Liver (tissue), 9 donors: ENCODE data around the gene HLCS. TPM values are rescaled to one million over a fixed set of nuclear protein-coding genes. Genes with fewer than 3 reads are reported as not detected.
A peak's percentile ranks its signal among the peaks of the same experiment; 100 is the strongest.

Experiments used
- DNase-seq: peaks from one replicate; pipeline ENCODE4 v3.0.0-alpha.2; 2017; ENCODE audit warnings: low spot score
- H3K27ac ChIP-seq, 2 donors: one replicate each; pipeline ENCODE4 v1.7.0; 2013; ENCODE audit warnings: inconsistent platforms in 2 of 2, low read length in 2 of 2, control low read depth in 1 of 2, low read depth in 1 of 2, mild to moderate bottlenecking in 1 of 2
- H3K27me3 ChIP-seq, 4 donors: one replicate each; pipeline versions ENCODE4 v1.6.1 to v1.7.0; 2013; ENCODE audit warnings: low read length in 3 of 4, inconsistent platforms in 1 of 4, mild to moderate bottlenecking in 1 of 4, moderate library complexity in 1 of 4; ENCODE audit not compliant: control insufficient read depth in 4 of 4, insufficient read depth in 4 of 4
- H3K36me3 ChIP-seq, 4 donors: one replicate each; pipeline versions ENCODE4 v1.6.1 to v1.7.0; 2013; ENCODE audit warnings: low read length in 3 of 4, mild to moderate bottlenecking in 3 of 4, low read depth in 1 of 4, moderate library complexity in 1 of 4; ENCODE audit not compliant: control insufficient read depth in 4 of 4, insufficient read depth in 3 of 4
- H3K4me1 ChIP-seq, 4 donors: one replicate each; pipeline versions ENCODE4 v1.6.1 to v1.7.0; 2013; ENCODE audit warnings: low read length in 3 of 4, mild to moderate bottlenecking in 3 of 4, moderate library complexity in 1 of 4; ENCODE audit not compliant: control insufficient read depth in 4 of 4, insufficient read depth in 4 of 4
- H3K4me3 ChIP-seq, 3 donors: one replicate each; pipeline versions ENCODE4 v1.6.1 to v1.7.0; 2013; ENCODE audit warnings: low read length in 3 of 3, control low read depth in 1 of 3, low read depth in 1 of 3, mild to moderate bottlenecking in 1 of 3
- H3K9ac ChIP-seq, 2 donors: one replicate each; pipeline ENCODE4 v1.7.0; 2013; ENCODE audit warnings: low read length in 2 of 2, mild to moderate bottlenecking in 2 of 2, moderate library complexity in 2 of 2, control low read depth in 1 of 2, low read depth in 1 of 2
- H3K9me3 ChIP-seq, 4 donors: one replicate each; pipeline versions ENCODE4 v1.6.1 to v1.7.0; 2013; ENCODE audit warnings: low read length in 3 of 4; ENCODE audit not compliant: control insufficient read depth in 4 of 4
- EGR1 ChIP-seq, 2 donors: IDR thresholded peaks; 2 replicates each; pipeline ENCODE4 v1.6.1; 2016 to 2018; ENCODE audit warnings: antibody characterized with exemption in 2 of 2, low read depth in 2 of 2
- FOXA1 ChIP-seq: IDR thresholded peaks from 2 replicates; pipeline ENCODE4 v1.6.1; 2016; ENCODE audit warnings: antibody characterized with exemption
- FOXA2 ChIP-seq: IDR thresholded peaks from 2 replicates; pipeline ENCODE4 v1.6.1; 2016; ENCODE audit warnings: antibody characterized with exemption
- GABPA ChIP-seq, 2 donors: IDR thresholded peaks in 1 of 2; conservative IDR thresholded peaks in 1 of 2; 2 replicates each; pipeline ENCODE4 v1.6.1; 2016; ENCODE audit warnings: antibody characterized with exemption in 2 of 2, mild to moderate bottlenecking in 1 of 2, moderate library complexity in 1 of 2
- HNF4A ChIP-seq, 2 donors: conservative IDR thresholded peaks; 2 replicates each; pipeline ENCODE4 v1.6.1; 2016; ENCODE audit warnings: antibody characterized with exemption in 2 of 2, mild to moderate bottlenecking in 2 of 2
- HNF4G ChIP-seq: IDR thresholded peaks from 2 replicates; pipeline ENCODE4 v1.6.1; 2016; ENCODE audit warnings: antibody characterized with exemption
- JUND ChIP-seq, 2 donors: IDR thresholded peaks; 2 replicates each; pipeline ENCODE4 v1.6.1; 2016; ENCODE audit warnings: antibody characterized with exemption in 2 of 2
- NR2F2 ChIP-seq: IDR thresholded peaks from 2 replicates; pipeline ENCODE4 v1.6.1; 2016; ENCODE audit warnings: antibody characterized with exemption
- RAD21 ChIP-seq, 2 donors: IDR thresholded peaks; 2 replicates each; pipeline ENCODE4 v1.6.1; 2016; ENCODE audit warnings: antibody characterized with exemption in 2 of 2, mild to moderate bottlenecking in 2 of 2
- RXRA ChIP-seq, 2 donors: IDR thresholded peaks; 2 replicates each; pipeline ENCODE4 v1.6.1; 2017 to 2018; ENCODE audit warnings: antibody characterized with exemption in 2 of 2, mild to moderate bottlenecking in 1 of 2
- SP1 ChIP-seq: IDR thresholded peaks from 2 replicates; pipeline ENCODE4 v1.6.1; 2018; ENCODE audit warnings: antibody characterized with exemption, mild to moderate bottlenecking
- TAF1 ChIP-seq: conservative IDR thresholded peaks from 2 replicates; pipeline ENCODE4 v1.6.1; 2016; ENCODE audit warnings: antibody characterized with exemption, mild to moderate bottlenecking
- YY1 ChIP-seq: IDR thresholded peaks from 2 replicates; pipeline ENCODE4 v1.6.1; 2016; ENCODE audit warnings: antibody characterized with exemption, mild to moderate bottlenecking
- WGBS: extraction: QIAGEN DNeasy Blood & Tissue Kit; methylation state at CpG from one replicate; pipeline ENCODE4 v1.1.7; 2013; 5-methylcytosine and 5-hydroxymethylcytosine counted together
- polyA plus RNA-seq, 2 donors: library from polyadenylated mRNA; stranded (reverse) in 1 of 2; unstranded in 1 of 2; fragments of 200-250 nt in 1 of 2; fragments of >200 nt in 1 of 2; fragmentation: Nextera tagmentation in 1 of 2; extraction: Ambion mirVana in 1 of 2; gene quantifications; one replicate each; pipeline versions ENCODE4 v1.2.1 to v1.2.3, GENCODE V29; 2013 to 2015
- total RNA-seq, 2 donors: library from RNA; depleted of rRNA; stranded (reverse); fragments of >200 nt; gene quantifications; one replicate each; pipeline ENCODE4 v1.2.3, GENCODE V29; 2014
- TF ChIP-seq, protein P1 (sequence below): IDR thresholded peaks from 2 replicates; pipeline ENCODE4 v1.6.1; 2016; ENCODE audit warnings: antibody characterized with exemption
- TF ChIP-seq, protein P2 (sequence below): IDR thresholded peaks from 2 replicates; pipeline ENCODE4 v1.6.1; 2016; ENCODE audit warnings: antibody characterized with exemption
- TF ChIP-seq, protein P3 (sequence below): IDR thresholded peaks from 2 replicates; pipeline ENCODE4 v1.6.1; 2016; ENCODE audit warnings: antibody characterized with exemption, mild to moderate bottlenecking
- TF ChIP-seq, protein P4 (sequence below): fragments of 150-350 bp; IDR thresholded peaks from 2 replicates; pipeline ENCODE4 v1.5.1; 2017; ENCODE audit warnings: improper control_type of control experiment, low read depth, low read length; ENCODE audit not compliant: missing input control
- TF ChIP-seq, protein P5 (sequence below): IDR thresholded peaks from 2 replicates; pipeline ENCODE4 v1.6.1; 2016; ENCODE audit warnings: antibody characterized with exemption
- donor health status: healthy.
- donor health status: healthy.
- donor health status: healthy.
- donor health status: healthy.
- donor health status: healthy.

HLCS gene
- total and polyA plus RNA-seq, 4 donors = 6.6 to 22.5 (median 8.3) TPM

DNA sequence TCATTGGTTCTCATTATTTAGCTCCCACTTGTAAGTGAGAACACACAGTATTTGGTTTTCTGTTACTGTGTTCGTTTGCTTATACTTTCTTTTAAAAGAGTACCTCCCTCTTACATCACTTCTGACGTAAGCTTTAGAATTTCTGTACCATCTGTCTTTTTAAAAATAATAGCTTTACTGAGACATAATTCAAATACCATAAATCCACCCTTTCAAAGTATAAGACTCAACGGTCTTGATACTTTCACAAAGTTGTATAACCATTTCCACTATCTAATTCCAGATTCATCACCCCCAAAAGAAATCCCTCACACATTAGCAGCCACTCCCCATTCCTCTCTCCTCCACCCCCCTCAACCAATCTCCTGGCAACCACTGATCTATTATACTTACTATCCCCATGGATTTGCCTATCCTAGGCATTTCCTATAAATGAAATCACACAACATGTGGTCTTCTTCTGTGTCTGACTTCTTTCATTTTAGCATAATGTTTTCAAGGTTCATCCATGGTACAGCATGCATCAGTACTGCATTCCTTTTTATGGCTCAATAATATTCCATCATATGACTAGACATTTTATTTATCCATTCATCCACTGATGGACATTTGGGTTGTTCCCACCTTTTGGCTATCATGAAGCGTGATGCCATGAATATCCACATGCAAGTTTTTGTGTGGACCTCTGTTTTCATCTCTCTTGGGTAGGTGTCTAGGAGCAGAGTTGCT, 104.7 kb downstream of the HLCS start:
- Histone ChIP-seq H3K36me3 (no peaks in the 10 kb centered on the region), H3K27ac (peak overlapping the region; percentile 79 to 89), H3K4me1 (peaks cover 14 to 47% (median 32%) of the 10 kb centered on the region in 4 donors), H3K4me3 (no peak overlapping the region), H3K9me3 (no peaks in the 10 kb centered on the region), H3K27me3 (no peaks in the 10 kb centered on the region), H3K9ac (peak overlapping the region in 1 of 2 donors; percentile 27)
- 84% methylated on average over 4 of the region's 4 CpGs for WGBS
- no peak for TF ChIP-seq HNF4A (conservative IDR thresholded peaks at IDR 0.05)
- DNase-seq = no peak

DNA sequence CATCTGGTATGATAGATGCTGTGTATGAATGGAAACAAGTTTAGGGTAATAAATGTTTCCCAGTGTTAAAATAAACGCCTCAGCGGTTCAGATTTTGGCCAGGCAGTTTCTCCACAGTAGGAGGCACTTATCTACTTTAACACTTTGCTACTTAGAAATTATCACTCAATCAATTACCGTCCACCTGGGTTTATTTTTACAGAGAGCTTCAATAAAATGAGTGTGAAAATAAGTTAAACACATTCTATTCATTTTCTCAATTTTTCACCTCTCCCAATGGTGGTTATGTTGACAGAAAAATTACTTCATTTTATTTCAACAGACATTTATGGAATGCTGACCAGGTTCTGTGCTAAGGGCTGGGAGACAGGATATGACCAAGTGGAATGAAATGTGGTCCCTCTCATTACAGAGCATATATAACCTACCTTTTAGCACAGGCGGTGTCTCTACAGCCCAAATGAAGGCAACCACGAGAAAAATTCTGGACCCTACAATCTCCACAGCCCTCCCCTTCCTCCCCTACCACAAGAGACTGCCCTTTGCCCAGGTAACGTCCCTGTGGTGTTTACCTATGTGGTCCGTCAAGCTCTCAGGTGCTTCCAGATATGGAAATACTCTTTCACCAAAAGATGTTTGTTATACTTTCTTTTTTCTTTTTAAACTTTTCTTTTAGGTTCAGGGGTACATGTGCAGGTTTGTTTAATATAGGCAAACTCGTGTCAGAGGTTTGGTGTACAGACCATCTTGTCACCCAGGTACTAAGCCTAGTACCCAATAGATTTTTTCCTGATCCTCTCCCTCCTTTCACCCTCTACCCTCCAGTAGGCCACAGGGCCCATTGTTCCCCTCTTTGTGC, 105.5 kb downstream of the HLCS start:
- TF ChIP-seq RAD21 (IDR thresholded peaks at IDR 0.05) (peak; percentile 34 to 42), EGR1 (IDR thresholded peaks at IDR 0.05; ENCODE audit: low read depth in 2 of 2) (no peak), HNF4G (peak; percentile 47), RXRA (IDR thresholded peaks at IDR 0.05) (peak in 1 of 2 donors; percentile 48), SP1 (peak; percentile 73), NR2F2 (no peak), FOXA2 (peak; percentile 89), YY1 (peak; percentile 24), GABPA (IDR thresholded peaks at IDR 0.05 in 1 of 2, conservative IDR thresholded peaks at IDR 0.05 in 1 of 2) (no peak), FOXA1 (peak; percentile 84), HNF4A (conservative IDR thresholded peaks at IDR 0.05) (peak; percentile 78 to 86), JUND (IDR thresholded peaks at IDR 0.05) (peak in 1 of 2 donors; percentile 24), TAF1 (peak; percentile 33)
- TF ChIP-seq, protein P1, sequence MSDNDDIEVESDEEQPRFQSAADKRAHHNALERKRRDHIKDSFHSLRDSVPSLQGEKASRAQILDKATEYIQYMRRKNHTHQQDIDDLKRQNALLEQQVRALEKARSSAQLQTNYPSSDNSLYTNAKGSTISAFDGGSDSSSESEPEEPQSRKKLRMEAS = no peak
- TF ChIP-seq, protein P2, sequence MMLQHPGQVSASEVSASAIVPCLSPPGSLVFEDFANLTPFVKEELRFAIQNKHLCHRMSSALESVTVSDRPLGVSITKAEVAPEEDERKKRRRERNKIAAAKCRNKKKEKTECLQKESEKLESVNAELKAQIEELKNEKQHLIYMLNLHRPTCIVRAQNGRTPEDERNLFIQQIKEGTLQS = peak; percentile 8
- TF ChIP-seq, protein P3, sequence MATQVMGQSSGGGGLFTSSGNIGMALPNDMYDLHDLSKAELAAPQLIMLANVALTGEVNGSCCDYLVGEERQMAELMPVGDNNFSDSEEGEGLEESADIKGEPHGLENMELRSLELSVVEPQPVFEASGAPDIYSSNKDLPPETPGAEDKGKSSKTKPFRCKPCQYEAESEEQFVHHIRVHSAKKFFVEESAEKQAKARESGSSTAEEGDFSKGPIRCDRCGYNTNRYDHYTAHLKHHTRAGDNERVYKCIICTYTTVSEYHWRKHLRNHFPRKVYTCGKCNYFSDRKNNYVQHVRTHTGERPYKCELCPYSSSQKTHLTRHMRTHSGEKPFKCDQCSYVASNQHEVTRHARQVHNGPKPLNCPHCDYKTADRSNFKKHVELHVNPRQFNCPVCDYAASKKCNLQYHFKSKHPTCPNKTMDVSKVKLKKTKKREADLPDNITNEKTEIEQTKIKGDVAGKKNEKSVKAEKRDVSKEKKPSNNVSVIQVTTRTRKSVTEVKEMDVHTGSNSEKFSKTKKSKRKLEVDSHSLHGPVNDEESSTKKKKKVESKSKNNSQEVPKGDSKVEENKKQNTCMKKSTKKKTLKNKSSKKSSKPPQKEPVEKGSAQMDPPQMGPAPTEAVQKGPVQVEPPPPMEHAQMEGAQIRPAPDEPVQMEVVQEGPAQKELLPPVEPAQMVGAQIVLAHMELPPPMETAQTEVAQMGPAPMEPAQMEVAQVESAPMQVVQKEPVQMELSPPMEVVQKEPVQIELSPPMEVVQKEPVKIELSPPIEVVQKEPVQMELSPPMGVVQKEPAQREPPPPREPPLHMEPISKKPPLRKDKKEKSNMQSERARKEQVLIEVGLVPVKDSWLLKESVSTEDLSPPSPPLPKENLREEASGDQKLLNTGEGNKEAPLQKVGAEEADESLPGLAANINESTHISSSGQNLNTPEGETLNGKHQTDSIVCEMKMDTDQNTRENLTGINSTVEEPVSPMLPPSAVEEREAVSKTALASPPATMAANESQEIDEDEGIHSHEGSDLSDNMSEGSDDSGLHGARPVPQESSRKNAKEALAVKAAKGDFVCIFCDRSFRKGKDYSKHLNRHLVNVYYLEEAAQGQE = no peak
- TF ChIP-seq, protein P4, sequence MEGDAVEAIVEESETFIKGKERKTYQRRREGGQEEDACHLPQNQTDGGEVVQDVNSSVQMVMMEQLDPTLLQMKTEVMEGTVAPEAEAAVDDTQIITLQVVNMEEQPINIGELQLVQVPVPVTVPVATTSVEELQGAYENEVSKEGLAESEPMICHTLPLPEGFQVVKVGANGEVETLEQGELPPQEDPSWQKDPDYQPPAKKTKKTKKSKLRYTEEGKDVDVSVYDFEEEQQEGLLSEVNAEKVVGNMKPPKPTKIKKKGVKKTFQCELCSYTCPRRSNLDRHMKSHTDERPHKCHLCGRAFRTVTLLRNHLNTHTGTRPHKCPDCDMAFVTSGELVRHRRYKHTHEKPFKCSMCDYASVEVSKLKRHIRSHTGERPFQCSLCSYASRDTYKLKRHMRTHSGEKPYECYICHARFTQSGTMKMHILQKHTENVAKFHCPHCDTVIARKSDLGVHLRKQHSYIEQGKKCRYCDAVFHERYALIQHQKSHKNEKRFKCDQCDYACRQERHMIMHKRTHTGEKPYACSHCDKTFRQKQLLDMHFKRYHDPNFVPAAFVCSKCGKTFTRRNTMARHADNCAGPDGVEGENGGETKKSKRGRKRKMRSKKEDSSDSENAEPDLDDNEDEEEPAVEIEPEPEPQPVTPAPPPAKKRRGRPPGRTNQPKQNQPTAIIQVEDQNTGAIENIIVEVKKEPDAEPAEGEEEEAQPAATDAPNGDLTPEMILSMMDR = no peak
- TF ChIP-seq, protein P5, sequence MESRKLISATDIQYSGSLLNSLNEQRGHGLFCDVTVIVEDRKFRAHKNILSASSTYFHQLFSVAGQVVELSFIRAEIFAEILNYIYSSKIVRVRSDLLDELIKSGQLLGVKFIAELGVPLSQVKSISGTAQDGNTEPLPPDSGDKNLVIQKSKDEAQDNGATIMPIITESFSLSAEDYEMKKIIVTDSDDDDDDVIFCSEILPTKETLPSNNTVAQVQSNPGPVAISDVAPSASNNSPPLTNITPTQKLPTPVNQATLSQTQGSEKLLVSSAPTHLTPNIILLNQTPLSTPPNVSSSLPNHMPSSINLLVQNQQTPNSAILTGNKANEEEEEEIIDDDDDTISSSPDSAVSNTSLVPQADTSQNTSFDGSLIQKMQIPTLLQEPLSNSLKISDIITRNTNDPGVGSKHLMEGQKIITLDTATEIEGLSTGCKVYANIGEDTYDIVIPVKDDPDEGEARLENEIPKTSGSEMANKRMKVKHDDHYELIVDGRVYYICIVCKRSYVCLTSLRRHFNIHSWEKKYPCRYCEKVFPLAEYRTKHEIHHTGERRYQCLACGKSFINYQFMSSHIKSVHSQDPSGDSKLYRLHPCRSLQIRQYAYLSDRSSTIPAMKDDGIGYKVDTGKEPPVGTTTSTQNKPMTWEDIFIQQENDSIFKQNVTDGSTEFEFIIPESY = no peak
- Histone ChIP-seq H3K9ac (peak overlapping the region in 1 of 2 donors; percentile 27), H3K4me3 (peak overlapping the region in 1 of 3 donors; percentile 2), H3K27me3 (no peaks in the 10 kb centered on the region), H3K9me3 (no peaks in the 10 kb centered on the region), H3K36me3 (no peaks in the 10 kb centered on the region), H3K27ac (peak overlapping the region; percentile 79 to 89), H3K4me1 (peaks cover 14 to 47% (median 32%) of the 10 kb centered on the region in 4 donors)
- WGBS = 38% methylated on average over 8 of the region's 8 CpGs
- DNase-seq = no peak
